ENCODE data around the gene OBP2A. TPM values are rescaled to one million over a fixed set of nuclear protein-coding genes. Genes with fewer than 3 reads are reported as not detected.
"Not testable (repeated sequence)": the region's sequence is repeated elsewhere in the genome, so short reads cannot be mapped to it uniquely, and the experiment has no call there.

OBP2A gene
- total RNA-seq, 4 donors from 2014 or later: not detected

DNA sequence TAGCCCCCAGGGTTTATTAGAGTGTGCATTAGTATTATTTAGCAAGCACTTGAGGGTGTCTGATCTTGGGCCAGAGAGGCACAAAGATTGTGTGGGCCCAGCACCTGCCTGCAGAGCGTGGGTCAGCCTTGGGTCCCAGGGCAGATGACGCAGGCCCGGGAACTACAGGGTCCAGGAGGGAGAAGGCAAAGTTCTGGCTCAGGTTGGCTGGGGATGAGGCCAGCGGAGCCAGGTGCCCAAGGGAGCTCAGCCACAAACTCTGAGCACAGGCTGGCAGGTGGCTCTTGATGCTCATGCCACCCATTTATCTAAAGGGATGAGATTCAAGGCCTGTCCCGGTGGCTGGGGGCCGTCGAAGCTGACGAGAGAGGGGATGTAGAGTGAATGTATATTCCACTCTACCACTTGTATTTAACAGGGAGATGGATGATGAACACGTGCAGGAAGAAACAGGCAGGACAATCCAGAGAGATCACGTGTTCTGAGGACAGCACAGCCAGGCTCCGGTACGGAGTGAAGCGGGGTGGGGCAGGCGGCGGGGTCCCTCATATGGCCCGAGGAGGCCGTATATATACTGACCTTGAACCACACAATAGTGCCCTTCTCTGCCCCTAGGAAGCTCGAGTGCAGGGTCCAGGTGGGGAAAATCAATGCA is 818 bp upstream of the OBP2A start:
- TF ChIP-seq, protein P1, sequence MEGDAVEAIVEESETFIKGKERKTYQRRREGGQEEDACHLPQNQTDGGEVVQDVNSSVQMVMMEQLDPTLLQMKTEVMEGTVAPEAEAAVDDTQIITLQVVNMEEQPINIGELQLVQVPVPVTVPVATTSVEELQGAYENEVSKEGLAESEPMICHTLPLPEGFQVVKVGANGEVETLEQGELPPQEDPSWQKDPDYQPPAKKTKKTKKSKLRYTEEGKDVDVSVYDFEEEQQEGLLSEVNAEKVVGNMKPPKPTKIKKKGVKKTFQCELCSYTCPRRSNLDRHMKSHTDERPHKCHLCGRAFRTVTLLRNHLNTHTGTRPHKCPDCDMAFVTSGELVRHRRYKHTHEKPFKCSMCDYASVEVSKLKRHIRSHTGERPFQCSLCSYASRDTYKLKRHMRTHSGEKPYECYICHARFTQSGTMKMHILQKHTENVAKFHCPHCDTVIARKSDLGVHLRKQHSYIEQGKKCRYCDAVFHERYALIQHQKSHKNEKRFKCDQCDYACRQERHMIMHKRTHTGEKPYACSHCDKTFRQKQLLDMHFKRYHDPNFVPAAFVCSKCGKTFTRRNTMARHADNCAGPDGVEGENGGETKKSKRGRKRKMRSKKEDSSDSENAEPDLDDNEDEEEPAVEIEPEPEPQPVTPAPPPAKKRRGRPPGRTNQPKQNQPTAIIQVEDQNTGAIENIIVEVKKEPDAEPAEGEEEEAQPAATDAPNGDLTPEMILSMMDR (IDR thresholded peaks at IDR 0.05): no peak
- TF ChIP-seq EP300 (IDR thresholded peaks at IDR 0.05): no peak
- TF ChIP-seq POLR2A (IDR thresholded peaks at IDR 0.05): no peak
- H3K27me3 ChIP-seq: no peaks in the 10 kb centered on the region
- 78 to 81% methylated on average over 17 to 18 of the region's 18 CpGs for WGBS, 2 donors
- no peak overlapping the region for H3K27ac ChIP-seq
- no peaks in the 10 kb centered on the region for H3K9me3 ChIP-seq
- H3K36me3 ChIP-seq: no peaks in the 10 kb centered on the region
- H3K4me1 ChIP-seq: no peaks in the 10 kb centered on the region
- H3K4me3 ChIP-seq: no peak overlapping the region
- no peak for DNase-seq (ENCODE audit: low spot score in 2 of 2)

GRCh38 chr9:135546792-135547617 is 1.1 kb downstream of the OBP2A start:
- not testable (repeated sequence) for H3K27ac ChIP-seq; H3K36me3 ChIP-seq; H3K9me3 ChIP-seq; H3K4me3 ChIP-seq; DNase-seq (ENCODE audit: low spot score in 2 of 2); H3K27me3 ChIP-seq; H3K4me1 ChIP-seq
- 81 to 87% methylated on average over 14 to 15 of the region's 21 CpGs for WGBS, 2 donors

DNA sequence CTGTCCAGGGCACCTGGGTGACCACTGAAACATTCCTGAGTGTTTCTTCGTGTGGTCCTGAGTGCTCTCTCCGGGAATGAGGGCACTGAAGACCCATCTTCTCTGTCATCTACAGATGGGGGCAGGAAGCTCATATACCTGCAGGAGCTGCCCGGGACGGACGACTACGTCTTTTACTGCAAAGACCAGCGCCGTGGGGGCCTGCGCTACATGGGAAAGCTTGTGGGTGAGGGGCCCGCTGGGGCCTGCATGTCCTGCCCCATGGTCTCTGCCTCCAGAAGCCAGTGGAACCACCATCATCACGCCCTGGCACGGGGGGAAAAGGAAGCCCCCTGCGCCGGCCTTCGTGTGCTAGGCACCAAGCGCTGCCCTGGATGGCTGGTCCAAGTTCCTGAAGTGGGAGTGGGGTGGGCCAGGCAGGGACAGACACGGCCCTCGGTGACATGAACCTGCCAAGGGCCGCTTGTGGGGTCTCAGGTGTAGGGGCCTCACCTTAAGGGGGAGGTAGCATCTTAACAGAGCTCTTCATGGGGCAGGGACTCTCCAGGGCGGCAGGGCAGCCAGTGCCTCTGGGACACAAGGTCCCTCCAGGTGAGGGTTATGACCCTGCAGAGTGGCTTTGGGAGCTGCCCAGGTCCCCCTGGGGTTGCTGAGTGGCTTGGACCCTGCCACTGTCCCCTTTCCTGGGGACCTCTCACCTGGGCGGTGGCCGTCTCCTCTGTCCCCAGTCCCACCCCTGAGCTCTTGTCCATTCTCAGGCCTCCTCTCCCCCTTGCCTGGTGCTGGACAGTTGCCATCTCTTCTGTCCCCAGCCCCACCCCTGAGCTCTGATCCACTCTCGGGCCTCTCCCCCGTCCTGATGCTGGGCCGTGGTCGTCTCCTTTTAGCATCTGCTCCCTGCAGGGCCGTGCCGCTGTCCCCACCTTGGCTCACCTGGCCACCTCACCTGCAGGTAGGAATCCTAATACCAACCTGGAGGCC is 2.1 kb downstream of the OBP2A start:
- TF ChIP-seq POLR2A (IDR thresholded peaks at IDR 0.05): no peak
- TF ChIP-seq EP300 (IDR thresholded peaks at IDR 0.05): no peak
- H3K27me3 ChIP-seq: no peaks in the 10 kb centered on the region
- WGBS, 2 donors: 75 to 79% methylated on average over 25 to 26 of the region's 28 CpGs
- H3K27ac ChIP-seq: no peak overlapping the region
- no peaks in the 10 kb centered on the region for H3K36me3 ChIP-seq
- DNase-seq (ENCODE audit: low spot score in 2 of 2): no peak
- H3K9me3 ChIP-seq: no peaks in the 10 kb centered on the region
- no peak overlapping the region for H3K4me3 ChIP-seq
- no peaks in the 10 kb centered on the region for H3K4me1 ChIP-seq

GRCh38 chr9:135549478-135550343 is 3.8 kb downstream of the OBP2A start:
- H3K9me3 ChIP-seq; H3K27me3 ChIP-seq; H3K4me1 ChIP-seq; H3K27ac ChIP-seq; DNase-seq (ENCODE audit: low spot score in 2 of 2); H3K36me3 ChIP-seq; H3K4me3 ChIP-seq: not testable (repeated sequence)
- WGBS, 2 donors: 73 to 74% methylated on average over 22 to 28 of the region's 28 CpGs

DNA sequence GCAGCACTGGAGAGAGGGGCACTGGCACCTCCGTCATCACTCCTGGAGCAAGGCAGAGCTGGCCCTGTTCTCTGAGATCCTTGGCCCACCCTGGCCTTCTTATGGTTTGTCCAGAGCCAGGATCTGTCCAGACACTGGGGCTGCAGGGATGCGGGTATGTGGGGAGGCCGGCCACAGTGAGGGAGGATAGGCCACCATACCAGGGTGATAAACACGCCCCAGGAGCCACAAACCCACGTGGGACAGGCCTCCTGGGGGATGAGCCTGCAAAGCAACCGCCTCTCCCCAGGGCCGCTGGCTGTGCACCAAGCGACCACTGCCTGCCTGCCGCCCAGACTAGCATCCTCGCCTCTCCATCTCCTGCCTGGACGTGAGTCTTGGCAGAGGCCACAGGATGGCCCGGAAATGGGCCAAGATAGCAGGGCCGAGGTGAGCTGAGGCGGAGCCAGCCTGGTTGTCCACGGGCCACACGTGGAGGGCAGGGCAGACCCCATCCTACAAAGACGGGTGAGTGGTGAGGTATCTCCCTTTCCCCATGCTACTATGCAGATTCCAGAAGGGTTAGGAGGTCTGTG is 4.5 kb downstream of the OBP2A start:
- WGBS, 2 donors: 78 to 80% methylated on average over 15 to 17 of the region's 17 CpGs
- Histone ChIP-seq H3K27ac (no peak overlapping the region), H3K9me3 (peaks cover 0 to 16% (median 0%) of the 10 kb centered on the region in 4 donors), H3K4me3 (no peak overlapping the region), H3K27me3 (no peaks in the 10 kb centered on the region), H3K4me1 (no peaks in the 10 kb centered on the region), H3K36me3 (no peaks in the 10 kb centered on the region)
- TF ChIP-seq POLR2A (IDR thresholded peaks at IDR 0.05): no peak
- TF ChIP-seq, protein P1 (IDR thresholded peaks at IDR 0.05): no peak
- TF ChIP-seq EP300 (IDR thresholded peaks at IDR 0.05): no peak
- no peak for DNase-seq (ENCODE audit: low spot score in 2 of 2)

Measured in tibial nerve (tissue), 4 donors.